Ecto neural progenitor cell (in vitro differentiated cells): Measurements from ENCODE around the gene FASTK.
"Not testable (repeated sequence)": the region's sequence is repeated elsewhere in the genome, so short reads cannot be mapped to it uniquely, and the experiment has no call there.

Source experiments
- DNase-seq: peaks from one replicate; pipeline ENCODE4 v3.0.0-alpha.2; 2018; ENCODE audit warnings: low spot score

Gene FASTK

GRCh38 chr7:151026771-151027727, 53.6 kb downstream of the FASTK start:
- not testable (repeated sequence) for DNase-seq
